CD14-positive monocyte (primary cell): ENCODE measurements around the gene KCNK3. TPM values are rescaled to one million over a fixed set of nuclear protein-coding genes. Genes with fewer than 3 reads are reported as not detected.
A peak's percentile ranks its signal among the peaks of the same experiment; 100 is the strongest.

Source experiments
- DNase-seq, 3 donors: peaks; one replicate each; pipeline ENCODE4 v3.0.0-alpha.2; 2011 to 2022
- H2AFZ ChIP-seq: 2 replicates; pipeline ENCODE4 v1.6.0; 2012; ENCODE audit warnings: mild to moderate bottlenecking, low read depth, low read length, inconsistent platforms; ENCODE audit not compliant: insufficient read depth, poor library complexity, severe bottlenecking
- H3K27ac ChIP-seq, 2 donors: 1 replicate in 1 of 2; 2 replicates in 1 of 2; pipeline ENCODE4 v1.5.1; 2012 to 2013; ENCODE audit warnings: low read length in 2 of 2, control low read depth in 1 of 2, inconsistent platforms in 1 of 2, low read depth in 1 of 2, mild to moderate bottlenecking in 1 of 2
- H3K27me3 ChIP-seq, 2 donors: one replicate each; pipeline versions ENCODE4 v1.6.0 to v1.6.1; 2011 to 2013; ENCODE audit warnings: low read length in 2 of 2; ENCODE audit not compliant: control insufficient read depth in 2 of 2, insufficient read depth in 2 of 2
- H3K36me3 ChIP-seq, 2 donors: replicated peaks in 1 of 2; 1 replicate in 1 of 2; 2 replicates in 1 of 2; pipeline versions ENCODE4 v1.5.1 to v1.6.1; 2012 to 2013; ENCODE audit warnings: low read length in 2 of 2, control low read depth in 1 of 2, inconsistent platforms in 1 of 2, mild to moderate bottlenecking in 1 of 2; ENCODE audit not compliant: insufficient read depth in 2 of 2, control insufficient read depth in 1 of 2
- H3K4me1 ChIP-seq, 2 donors: 1 replicate in 1 of 2; 2 replicates in 1 of 2; pipeline versions ENCODE4 v1.5.1 to v1.6.1; 2012 to 2013; ENCODE audit warnings: low read length in 2 of 2, control low read depth in 1 of 2, inconsistent platforms in 1 of 2, mild to moderate bottlenecking in 1 of 2, moderate library complexity in 1 of 2; ENCODE audit not compliant: insufficient read depth in 2 of 2, control insufficient read depth in 1 of 2
- H3K4me2 ChIP-seq: replicated peaks from 2 replicates; pipeline ENCODE3; 2012; ENCODE audit warnings: low read length, moderate library complexity, mild to moderate bottlenecking; ENCODE audit not compliant: poor library complexity, severe bottlenecking; ENCODE audit errors: extremely low read depth
- H3K4me3 ChIP-seq, 3 experiments: fragments of 200-600 bp in 1 of 3; sonication (generic) in 1 of 3; replicated peaks in 1 of 3; 1 replicate in 2 of 3; 2 replicates in 1 of 3; pipeline ENCODE4 v1.5.1; 2011 to 2013; ENCODE audit warnings: low read length in 3 of 3, mild to moderate bottlenecking in 3 of 3, control low read depth in 2 of 3, low read depth in 2 of 3, inconsistent platforms in 1 of 3, moderate library complexity in 1 of 3
- H3K79me2 ChIP-seq: 2 replicates; pipeline ENCODE4 v1.6.0; 2012; ENCODE audit warnings: mild to moderate bottlenecking, control low read depth, inconsistent platforms, low read length, moderate library complexity; ENCODE audit not compliant: insufficient read depth
- H3K9ac ChIP-seq: 2 replicates; pipeline ENCODE4 v1.6.0; 2017; ENCODE audit warnings: low read length, mild to moderate bottlenecking; ENCODE audit not compliant: insufficient read depth, poor library complexity, severe bottlenecking
- H3K9me3 ChIP-seq, 2 donors: replicated peaks in 1 of 2; 1 replicate in 1 of 2; 2 replicates in 1 of 2; pipeline versions ENCODE4 v1.5.1 to v1.6.1; 2012 to 2013; ENCODE audit warnings: low read length in 2 of 2, control low read depth in 1 of 2; ENCODE audit not compliant: control insufficient read depth in 1 of 2, insufficient read depth in 1 of 2
- H4K20me1 ChIP-seq: 2 replicates; pipeline ENCODE4 v1.6.0; 2012; ENCODE audit warnings: mild to moderate bottlenecking, low read length, control low read depth, moderate library complexity; ENCODE audit not compliant: insufficient read depth
- H3K27ac Mint-ChIP-seq, 7 donors: one replicate each; pipeline ENCODE4 v1.8.0; 2020; ENCODE audit warnings: mild to moderate bottlenecking in 7 of 7, mixed read lengths in 7 of 7, moderate library complexity in 6 of 7, inconsistent platforms in 2 of 7
- H3K27me3 Mint-ChIP-seq, 3 donors: one replicate each; pipeline ENCODE4 v1.8.0; 2021 to 2022; ENCODE audit warnings: low read depth in 3 of 3, mild to moderate bottlenecking in 3 of 3, mixed read lengths in 3 of 3, moderate library complexity in 3 of 3, inconsistent platforms in 1 of 3
- H3K36me3 Mint-ChIP-seq, 2 donors: one replicate each; pipeline ENCODE4 v1.8.0; 2020; ENCODE audit warnings: mixed read lengths in 2 of 2, inconsistent platforms in 1 of 2, mild to moderate bottlenecking in 1 of 2
- H3K4me1 Mint-ChIP-seq: one replicate; pipeline ENCODE4 v1.8.0; 2020; ENCODE audit warnings: mild to moderate bottlenecking, mixed read lengths
- H3K4me3 Mint-ChIP-seq, 2 donors: one replicate each; pipeline ENCODE4 v1.8.0; 2020; ENCODE audit warnings: mild to moderate bottlenecking in 2 of 2, mixed read lengths in 2 of 2, moderate library complexity in 1 of 2
- H3K9me3 Mint-ChIP-seq, 7 donors: one replicate each; pipeline ENCODE4 v1.8.0; 2020 to 2022; ENCODE audit warnings: mixed read lengths in 7 of 7, mild to moderate bottlenecking in 6 of 7, moderate library complexity in 6 of 7, inconsistent platforms in 2 of 7
- CTCF ChIP-seq: fragments of 200-600 bp; IDR thresholded peaks from one replicate; pipeline ENCODE4 v1.8.0; 2022; ENCODE audit warnings: antibody characterized with exemption, mild to moderate bottlenecking
- WGBS: methylation state at CpG from one replicate; pipeline ENCODE4 v1.1.5; 2013; ENCODE audit warnings: missing lambda C conversion rate; ENCODE audit not compliant: insufficient coverage; 5-methylcytosine and 5-hydroxymethylcytosine counted together
- intact Hi-C, 2 donors: fragments of 100-400 bp; cut with micrococcal nuclease; formaldehyde crosslinking; loops; one replicate each; pipeline versions ENCODE4 v1.15.0 to v1.15.1; 2023
- polyA plus RNA-seq, 3 donors: library from polyadenylated mRNA; depleted of rRNA in 1 of 3; unstranded in 2 of 3; stranded (reverse) in 1 of 3; fragments of 300-500 nt in 2 of 3; fragments of >200 nt in 1 of 3; fragmentation: Illumina TruSeq in 2 of 3; gene quantifications; 1 replicate in 2 of 3; 2 replicates in 1 of 3; pipeline ENCODE4 v1.2.3, GENCODE V29; 2012 to 2021

The KCNK3 gene
- polyA plus RNA-seq, 3 donors: not detected

- Histone ChIP-seq H3K79me2 (peaks cover 45% of the 10 kb centered on the region), H3K27ac (peak overlapping the region in 1 of 2 donors; percentile 91), H3K4me2 (peak overlapping the region; percentile 92), H3K4me3 (peak overlapping the region; percentile 66 to 98 (median 94)), H3K27me3 (peaks cover 0 to 5% of the 10 kb centered on the region in 2 donors), H3K36me3 (no peaks in the 10 kb centered on the region), H3K9me3 (no peaks in the 10 kb centered on the region), H4K20me1 (peaks cover 32% of the 10 kb centered on the region), H3K4me1 (peaks cover 57 to 59% of the 10 kb centered on the region in 2 donors), H2AFZ (peak overlapping the region; percentile 88), H3K9ac (peak overlapping the region; percentile 96)
- intact Hi-C loops: loop anchor here in 1 of 2 donors (10.0 kb wide), 2 partner anchors 420 to 1970 kb away; partner anchors contain the start of genes ADGRF3, CENPO, PTRHD1 and SELENOI
- 60% methylated on average over 2 of the region's 3 CpGs for WGBS
- H3K27ac Mint-ChIP-seq: peak overlapping the region; percentile 73 to 96 (median 92)
- H3K27me3 Mint-ChIP-seq: peaks cover 1 to 15% (median 8%) of the 10 kb centered on the region in 3 donors
- H3K4me3 Mint-ChIP-seq: peak overlapping the region; percentile 97 to 99
- H3K36me3 Mint-ChIP-seq: peaks cover 11 to 13% of the 10 kb centered on the region in 2 donors
- TF ChIP-seq CTCF: no peak
- peaks cover 0 to 2% (median 0%) of the 10 kb centered on the region in 7 donors for H3K9me3 Mint-ChIP-seq
- no peak for DNase-seq
- peaks cover 55% of the 10 kb centered on the region for H3K4me1 Mint-ChIP-seq
Observed at GRCh38 chr2:26764906-26765305, 72.4 kb downstream of the KCNK3 start.

- intact Hi-C loops: loop anchor here in 1 of 2 donors (10.0 kb wide), 2 partner anchors 421 to 1971 kb away; partner anchors contain the start of genes ADGRF3, CENPO, PTRHD1 and SELENOI
- H3K79me2 ChIP-seq: peaks cover 52% of the 10 kb centered on the region
- H4K20me1 ChIP-seq: peaks cover 39% of the 10 kb centered on the region
- H3K27ac ChIP-seq: peak overlapping the region in 1 of 2 donors; percentile 91
- peaks cover 11 to 19% of the 10 kb centered on the region in 2 donors for H3K36me3 Mint-ChIP-seq
- no peak for DNase-seq
- WGBS: 98% methylated on average over 8 of the region's 10 CpGs
- H3K9ac ChIP-seq: peak overlapping the region; percentile 96
- H3K4me3 Mint-ChIP-seq: peak overlapping the region; percentile 97 to 99
- peaks cover 0 to 2% (median 0%) of the 10 kb centered on the region in 7 donors for H3K9me3 Mint-ChIP-seq
- H3K9me3 ChIP-seq: no peaks in the 10 kb centered on the region
- no peaks in the 10 kb centered on the region for H3K36me3 ChIP-seq
- H3K27ac Mint-ChIP-seq: peak overlapping the region in 4 of 7 donors; percentile 13 to 95 (median 64)
- H2AFZ ChIP-seq: no peak overlapping the region
- H3K4me1 ChIP-seq: peaks cover 59 to 64% of the 10 kb centered on the region in 2 donors
- peak overlapping the region in 1 of 3 experiments; percentile 94 for H3K4me3 ChIP-seq
- peak overlapping the region; percentile 92 for H3K4me2 ChIP-seq
- peaks cover 0 to 5% of the 10 kb centered on the region in 2 donors for H3K27me3 ChIP-seq
- H3K27me3 Mint-ChIP-seq: peaks cover 1 to 15% (median 8%) of the 10 kb centered on the region in 3 donors
- no peak for TF ChIP-seq CTCF
- peaks cover 59% of the 10 kb centered on the region for H3K4me1 Mint-ChIP-seq
Observed at GRCh38 chr2:26765475-26766200, 73.1 kb downstream of the KCNK3 start.
